Neural cell (in vitro differentiated cells): ENCODE data around the gene LRP2.

Experiments used
- CTCF ChIP-seq: fragments of 450-650 bp; IDR thresholded peaks from 2 replicates; pipeline ENCODE4 v1.5.1; 2014; ENCODE audit warnings: antibody characterized with exemption, mild to moderate bottlenecking, moderate library complexity; ENCODE audit not compliant: poor library complexity, severe bottlenecking
- EP300 ChIP-seq: fragments of 450-650 bp; conservative IDR thresholded peaks from 2 replicates; pipeline ENCODE4 v1.6.1; 2014; ENCODE audit warnings: antibody characterized with exemption, mild to moderate bottlenecking, moderate library complexity; ENCODE audit not compliant: poor library complexity, severe bottlenecking
- EZH2 ChIP-seq: fragments of 200-600, 300-800 bp; shearing (Covaris generic), sonication (generic); IDR thresholded peaks from 2 replicates; pipeline ENCODE4 v1.6.1; 2014; ENCODE audit warnings: antibody characterized with exemption, low read length, borderline replicate concordance, mild to moderate bottlenecking; ENCODE audit not compliant: insufficient read depth, poor library complexity, severe bottlenecking
- POLR2AphosphoS5 ChIP-seq: IDR thresholded peaks from 2 replicates; pipeline ENCODE4 v1.6.1; 2012

DNA sequence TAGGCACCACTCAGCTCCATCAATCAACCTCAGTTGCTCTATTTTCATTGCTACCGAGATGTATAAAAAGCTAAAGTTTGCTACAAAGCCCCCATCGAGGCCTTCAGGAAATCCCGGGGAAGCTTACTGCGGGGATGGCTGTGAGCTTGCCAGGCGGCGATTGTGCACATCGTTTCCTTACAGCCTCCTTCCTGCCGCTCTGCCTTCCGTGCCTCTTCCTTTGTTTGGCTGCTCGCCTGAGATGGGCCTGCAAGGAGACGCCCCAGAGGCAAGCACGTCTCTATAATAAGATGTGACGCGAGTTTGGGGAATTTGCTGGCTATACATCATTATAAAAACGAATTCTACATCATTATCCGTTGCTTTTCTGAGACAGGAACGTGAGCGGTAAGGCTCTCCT lies 251.4 kb downstream of the LRP2 start:
- TF ChIP-seq EP300 (no peak), CTCF (no peak), POLR2AphosphoS5 (no peak), EZH2 (no peak)
